IPS-15b (cell line): Measurements from ENCODE around the gene F5.
"Not testable (repeated sequence)": the region's sequence is repeated elsewhere in the genome, so short reads cannot be mapped to it uniquely, and the experiment has no call there.

Source experiments
- H3K27me3 ChIP-seq: one replicate; pipeline ENCODE4 v1.6.1; 2013; ENCODE audit warnings: low read length; ENCODE audit not compliant: control insufficient read depth, insufficient read depth
- H3K36me3 ChIP-seq: one replicate; pipeline ENCODE4 v1.6.1; 2013; ENCODE audit warnings: low read length; ENCODE audit not compliant: control insufficient read depth, insufficient read depth
- H3K4me1 ChIP-seq: one replicate; pipeline ENCODE4 v1.6.1; 2013; ENCODE audit warnings: mild to moderate bottlenecking, low read length; ENCODE audit not compliant: control insufficient read depth, insufficient read depth
- H3K4me3 ChIP-seq: one replicate; pipeline ENCODE4 v1.5.1; 2013; ENCODE audit warnings: low read depth, low read length
- H3K9ac ChIP-seq: one replicate; pipeline ENCODE4 v1.6.1; 2013; ENCODE audit warnings: low read depth, mild to moderate bottlenecking, low read length
- H3K9me3 ChIP-seq: one replicate; pipeline ENCODE4 v1.6.1; 2013; ENCODE audit warnings: mild to moderate bottlenecking, low read length; ENCODE audit not compliant: control insufficient read depth, insufficient read depth

F5 gene

GRCh38 chr1:169563019-169563615 lies 23.2 kb downstream of the F5 start:
- H3K4me3 ChIP-seq: no peak overlapping the region
- H3K27me3 ChIP-seq: no peaks in the 10 kb centered on the region
- no peaks in the 10 kb centered on the region for H3K9me3 ChIP-seq
- H3K4me1 ChIP-seq: no peaks in the 10 kb centered on the region
- no peak overlapping the region for H3K9ac ChIP-seq
- H3K36me3 ChIP-seq: no peaks in the 10 kb centered on the region

- Histone ChIP-seq H3K4me1 (no peaks in the 10 kb centered on the region), H3K36me3 (no peaks in the 10 kb centered on the region), H3K4me3 (no peak overlapping the region), H3K9me3 (no peaks in the 10 kb centered on the region), H3K27me3 (no peaks in the 10 kb centered on the region), H3K9ac (no peak overlapping the region)
These were observed 24.6 kb downstream of the F5 start for GRCh38 chr1:169561692-169562091.

- Histone ChIP-seq H3K9ac (no peak overlapping the region), H3K4me3 (no peak overlapping the region), H3K4me1 (peaks cover 3% of the 10 kb centered on the region), H3K9me3 (no peaks in the 10 kb centered on the region), H3K36me3 (no peaks in the 10 kb centered on the region), H3K27me3 (no peaks in the 10 kb centered on the region)
These were observed 29.1 kb downstream of the F5 start for GRCh38 chr1:169557131-169557530.

- no peaks in the 10 kb centered on the region for H3K9me3 ChIP-seq
- H3K27me3 ChIP-seq: no peaks in the 10 kb centered on the region
- no peaks in the 10 kb centered on the region for H3K36me3 ChIP-seq
- H3K9ac ChIP-seq: no peak overlapping the region
- no peaks in the 10 kb centered on the region for H3K4me1 ChIP-seq
- no peak overlapping the region for H3K4me3 ChIP-seq
These were observed 36.0 kb downstream of the F5 start for GRCh38 chr1:169550294-169550693.

GRCh38 chr1:169548282-169548681 lies 38.0 kb downstream of the F5 start:
- Histone ChIP-seq H3K36me3 (no peaks in the 10 kb centered on the region), H3K9ac (no peak overlapping the region)

GRCh38 chr1:169546087-169546995 lies 39.9 kb downstream of the F5 start:
- H3K9me3 ChIP-seq: no peaks in the 10 kb centered on the region
- H3K4me1 ChIP-seq: no peaks in the 10 kb centered on the region
- no peak overlapping the region for H3K9ac ChIP-seq
- H3K36me3 ChIP-seq: no peaks in the 10 kb centered on the region
- H3K27me3 ChIP-seq: no peaks in the 10 kb centered on the region
- H3K4me3 ChIP-seq: no peak overlapping the region

More at GRCh38 chr1:169548282-169548681, 38.0 kb downstream of the F5 start:
- Histone ChIP-seq H3K4me1 (no peaks in the 10 kb centered on the region), H3K9me3 (no peaks in the 10 kb centered on the region), H3K4me3 (no peak overlapping the region), H3K27me3 (no peaks in the 10 kb centered on the region)

GRCh38 chr1:169545472-169545871 lies 40.8 kb downstream of the F5 start:
- Histone ChIP-seq H3K27me3 (no peaks in the 10 kb centered on the region), H3K4me3 (no peak overlapping the region), H3K9me3 (no peaks in the 10 kb centered on the region), H3K9ac (no peak overlapping the region), H3K36me3 (no peaks in the 10 kb centered on the region), H3K4me1 (no peaks in the 10 kb centered on the region)

GRCh38 chr1:169538998-169539871 lies 47.0 kb downstream of the F5 start:
- Histone ChIP-seq H3K36me3 (no peaks in the 10 kb centered on the region), H3K4me3 (no peak overlapping the region)

GRCh38 chr1:169534653-169535052 lies 51.6 kb downstream of the F5 start:
- Histone ChIP-seq H3K4me1 (peaks cover 2% of the 10 kb centered on the region), H3K9ac (no peak overlapping the region), H3K36me3 (no peaks in the 10 kb centered on the region), H3K27me3 (no peaks in the 10 kb centered on the region), H3K4me3 (no peak overlapping the region), H3K9me3 (no peaks in the 10 kb centered on the region)

More at GRCh38 chr1:169538998-169539871, 47.0 kb downstream of the F5 start:
- Histone ChIP-seq H3K9ac (no peak overlapping the region), H3K4me1 (no peaks in the 10 kb centered on the region), H3K27me3 (no peaks in the 10 kb centered on the region), H3K9me3 (no peaks in the 10 kb centered on the region)

- H3K4me1 ChIP-seq, H3K27me3 ChIP-seq, H3K9ac ChIP-seq, H3K9me3 ChIP-seq, H3K4me3 ChIP-seq, H3K36me3 ChIP-seq: not testable (repeated sequence)
These were observed 52.6 kb downstream of the F5 start for GRCh38 chr1:169533528-169534190.

- Histone ChIP-seq H3K9me3 (no peaks in the 10 kb centered on the region), H3K4me3 (no peak overlapping the region), H3K9ac (no peak overlapping the region), H3K27me3 (no peaks in the 10 kb centered on the region), H3K36me3 (no peaks in the 10 kb centered on the region), H3K4me1 (peaks cover 11% of the 10 kb centered on the region)
These were observed 55.8 kb downstream of the F5 start for GRCh38 chr1:169530448-169530847.
